HEK293 (cell line): ENCODE data around the gene SURF1.
A peak's percentile ranks its signal among the peaks of the same experiment; 100 is the strongest.

Source experiments
- CTCF ChIA-PET: fragments of 350-600 bp; formaldehyde crosslinking; extraction: SDS; loops from one replicate; lab custom pipeline; 2021; ENCODE audit warnings: antibody characterized with exemption; lab: Yijun Ruan, JAX
- POLR2A ChIA-PET: fragments of 300-600 bp; formaldehyde crosslinking; extraction: SDS; loops from one replicate; lab custom pipeline; 2020; ENCODE audit warnings: antibody characterized with exemption, inconsistent platforms; lab: Yijun Ruan, JAX
- H3K27ac ChIP-seq: fragments of 200-500 bp; sonication (Bioruptor generic); 2 replicates; pipeline ENCODE4 v1.5.1; 2014; ENCODE audit warnings: low read depth, low read length, control low read depth, inconsistent platforms; ENCODE audit errors: extremely low read depth
- H3K36me3 ChIP-seq, 2 experiments: fragments of 200-500 bp in 1 of 2; sonication (Bioruptor generic) in 1 of 2; 1 replicate in 1 of 2; 2 replicates in 1 of 2; pipeline ENCODE4 v1.5.1; 2014 to 2017; ENCODE audit warnings: inconsistent platforms in 2 of 2, low read length in 2 of 2; ENCODE audit not compliant: control insufficient read depth in 2 of 2, insufficient read depth in 1 of 2
- H3K4me1 ChIP-seq: fragments of 200-500 bp; sonication (Bioruptor generic); 2 replicates; pipeline ENCODE4 v1.5.1; 2014; ENCODE audit warnings: mild to moderate bottlenecking, low read length, inconsistent platforms; ENCODE audit not compliant: control insufficient read depth, insufficient read depth
- H3K4me3 ChIP-seq: 2 replicates; pipeline ENCODE4 v1.5.1; 2011; ENCODE audit warnings: low read depth, mild to moderate bottlenecking, control low read depth, low read length, moderate library complexity
- H3K9me3 ChIP-seq: fragments of 200-500 bp; sonication (Bioruptor generic); 2 replicates; pipeline ENCODE4 v1.5.1; 2014; ENCODE audit warnings: low read depth, low read length, inconsistent platforms; ENCODE audit not compliant: control insufficient read depth, insufficient read depth
- FEZF1 ChIP-seq: fragments of 450-650 bp; formaldehyde crosslinking; IDR thresholded peaks from 2 replicates; pipeline ENCODE4 v1.5.1; 2016; ENCODE audit warnings: missing biosample characterization, missing genetic modification characterization
- TRIM28 ChIP-seq: IDR thresholded peaks from 2 replicates; pipeline ENCODE4 v1.6.1; 2011; ENCODE audit warnings: low read length, control low read depth, borderline replicate concordance
- YY2 ChIP-seq: fragments of 450-650 bp; formaldehyde crosslinking; IDR thresholded peaks from 2 replicates; pipeline ENCODE4 v1.5.1; 2016; ENCODE audit warnings: missing biosample characterization, missing genetic modification characterization
- ZIC2 ChIP-seq: fragments of 450-650 bp; formaldehyde crosslinking; IDR thresholded peaks from 2 replicates; pipeline ENCODE4 v1.5.1; 2016; ENCODE audit warnings: missing biosample characterization, missing genetic modification characterization
- ZNF302 ChIP-seq: fragments of 450-650 bp; formaldehyde crosslinking; IDR thresholded peaks from 2 replicates; pipeline ENCODE4 v1.5.1; 2016; ENCODE audit warnings: missing biosample characterization, missing genetic modification characterization, low read depth
- ZNF416 ChIP-seq: fragments of 450-650 bp; formaldehyde crosslinking; IDR thresholded peaks from 2 replicates; pipeline ENCODE4 v1.5.1; 2016; ENCODE audit warnings: missing biosample characterization, missing genetic modification characterization
- ZNF558 ChIP-seq: fragments of 450-650 bp; formaldehyde crosslinking; IDR thresholded peaks from 2 replicates; pipeline ENCODE4 v1.5.1; 2016; ENCODE audit warnings: missing biosample characterization, missing genetic modification characterization
- ZNF560 ChIP-seq: fragments of 450-650 bp; formaldehyde crosslinking; IDR thresholded peaks from 2 replicates; pipeline ENCODE4 v1.5.1; 2017; ENCODE audit warnings: missing biosample characterization, missing genetic modification characterization, borderline replicate concordance
- ZNF561 ChIP-seq: fragments of 450-650 bp; IDR thresholded peaks from 2 replicates; pipeline ENCODE4 v1.5.1; 2018; ENCODE audit warnings: missing biosample characterization, missing genetic modification characterization, borderline replicate concordance
- ZNF654 ChIP-seq: fragments of 450-650 bp; formaldehyde crosslinking; IDR thresholded peaks from 2 replicates; pipeline ENCODE4 v1.5.1; 2016; ENCODE audit warnings: low read depth, missing biosample characterization, missing genetic modification characterization
- ZNF664 ChIP-seq: fragments of 450-650 bp; formaldehyde crosslinking; IDR thresholded peaks from 2 replicates; pipeline ENCODE4 v1.5.1; 2016; ENCODE audit warnings: missing biosample characterization, missing genetic modification characterization
- ZNF677 ChIP-seq: fragments of 450-650 bp; IDR thresholded peaks from 2 replicates; pipeline ENCODE4 v1.5.0; 2018; ENCODE audit warnings: missing biosample characterization, mild to moderate bottlenecking, missing genetic modification characterization, moderate library complexity
- ZNF792 ChIP-seq: fragments of 450-650 bp; formaldehyde crosslinking; IDR thresholded peaks from 2 replicates; pipeline ENCODE4 v1.5.1; 2016; ENCODE audit warnings: missing biosample characterization, missing genetic modification characterization
- TF ChIP-seq, protein P1 (sequence below): fragments of 450-650 bp; formaldehyde crosslinking; IDR thresholded peaks from 2 replicates; pipeline ENCODE4 v1.5.1; 2016; ENCODE audit warnings: missing biosample characterization, missing genetic modification characterization
- TF ChIP-seq, protein P2 (sequence below): fragments of 450-650 bp; formaldehyde crosslinking; IDR thresholded peaks from 2 replicates; pipeline ENCODE4 v1.5.1; 2016; ENCODE audit warnings: missing biosample characterization, missing genetic modification characterization
- TF ChIP-seq, protein P3 (sequence below): fragments of 450-650 bp; formaldehyde crosslinking; conservative IDR thresholded peaks from 2 replicates; pipeline ENCODE4 v1.5.1; 2016; ENCODE audit warnings: low read depth, missing biosample characterization, missing genetic modification characterization
- TF ChIP-seq, protein P4 (sequence below): fragments of 450-650 bp; formaldehyde crosslinking; IDR thresholded peaks from 2 replicates; pipeline ENCODE4 v1.5.1; 2016; ENCODE audit warnings: missing biosample characterization, missing genetic modification characterization

The SURF1 gene

DNA sequence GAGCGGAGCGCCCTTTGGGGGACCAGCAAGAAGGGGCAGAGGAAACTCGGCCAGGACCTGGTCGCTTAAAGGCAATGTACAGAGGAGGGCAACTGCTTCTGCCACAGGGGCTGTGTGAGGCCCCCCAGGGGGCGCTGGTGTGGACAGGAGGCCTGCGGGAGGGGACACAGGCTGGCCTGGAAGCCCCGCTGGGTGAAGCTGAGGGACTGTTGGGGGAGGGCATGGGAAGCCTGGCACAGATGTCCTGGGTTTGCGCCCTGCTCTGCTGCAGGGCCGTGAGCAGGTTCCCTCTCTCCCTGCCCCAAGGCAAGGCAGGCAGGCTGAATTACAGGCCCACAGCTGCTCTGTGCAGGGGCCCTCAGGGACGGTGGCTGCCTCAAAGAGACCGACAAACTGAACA is 13.7 kb downstream of the SURF1 start:
- no peak for TF ChIP-seq YY2
- peak; percentile 48 for TF ChIP-seq ZIC2 (tag by site-specific recombination)
- TF ChIP-seq, protein P1, sequence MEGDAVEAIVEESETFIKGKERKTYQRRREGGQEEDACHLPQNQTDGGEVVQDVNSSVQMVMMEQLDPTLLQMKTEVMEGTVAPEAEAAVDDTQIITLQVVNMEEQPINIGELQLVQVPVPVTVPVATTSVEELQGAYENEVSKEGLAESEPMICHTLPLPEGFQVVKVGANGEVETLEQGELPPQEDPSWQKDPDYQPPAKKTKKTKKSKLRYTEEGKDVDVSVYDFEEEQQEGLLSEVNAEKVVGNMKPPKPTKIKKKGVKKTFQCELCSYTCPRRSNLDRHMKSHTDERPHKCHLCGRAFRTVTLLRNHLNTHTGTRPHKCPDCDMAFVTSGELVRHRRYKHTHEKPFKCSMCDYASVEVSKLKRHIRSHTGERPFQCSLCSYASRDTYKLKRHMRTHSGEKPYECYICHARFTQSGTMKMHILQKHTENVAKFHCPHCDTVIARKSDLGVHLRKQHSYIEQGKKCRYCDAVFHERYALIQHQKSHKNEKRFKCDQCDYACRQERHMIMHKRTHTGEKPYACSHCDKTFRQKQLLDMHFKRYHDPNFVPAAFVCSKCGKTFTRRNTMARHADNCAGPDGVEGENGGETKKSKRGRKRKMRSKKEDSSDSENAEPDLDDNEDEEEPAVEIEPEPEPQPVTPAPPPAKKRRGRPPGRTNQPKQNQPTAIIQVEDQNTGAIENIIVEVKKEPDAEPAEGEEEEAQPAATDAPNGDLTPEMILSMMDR (tag by site-specific recombination) = peak; percentile 35; the same call in 1 of the 2 replicates
- TF ChIP-seq, all 188 proteins: peak for 2
- POLR2A ChIA-PET = interaction anchor here (1.0 to 2.0 kb wide), 5 partner anchors 9 to 312 kb away, joined by 3 to 12 read pairs (median 3); partner anchors contain the start of genes GTF3C5 and SURF1
- peaks cover 0 to 77% of the 10 kb centered on the region in 2 experiments; a peak in 1 of 3 replicates for H3K36me3 ChIP-seq

DNA sequence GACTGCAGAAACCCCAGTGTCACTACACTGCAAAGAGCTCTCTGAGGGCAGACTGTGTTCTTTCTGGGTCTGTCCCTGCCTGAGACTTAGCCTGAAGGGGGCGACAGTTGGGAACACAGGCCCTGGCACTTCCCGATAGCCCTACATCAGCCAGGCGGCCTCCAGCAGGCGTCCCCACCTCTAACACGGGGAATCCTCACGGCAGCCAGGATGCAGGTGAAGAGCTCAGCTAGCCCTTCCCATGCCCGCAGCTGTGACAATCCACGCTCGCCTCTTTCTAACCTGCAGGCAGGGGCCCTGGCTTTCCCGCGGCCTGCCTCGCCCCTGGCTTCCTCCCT is 14.2 kb downstream of the SURF1 start:
- Histone ChIP-seq H3K27ac (no peak overlapping the region), H3K36me3 (peaks cover 0 to 77% of the 10 kb centered on the region in 2 experiments; a peak in 1 of 3 replicates), H3K4me1 (no peaks in the 10 kb centered on the region), H3K4me3 (no peak overlapping the region), H3K9me3 (no peaks in the 10 kb centered on the region)
- TF ChIP-seq ZNF561 (tag by site-specific recombination) (0 out of 2 replicates have a peak, but pooled peaks have one; percentile 38), TRIM28 (no peak), ZNF677 (no peak)
- TF ChIP-seq, protein P2, sequence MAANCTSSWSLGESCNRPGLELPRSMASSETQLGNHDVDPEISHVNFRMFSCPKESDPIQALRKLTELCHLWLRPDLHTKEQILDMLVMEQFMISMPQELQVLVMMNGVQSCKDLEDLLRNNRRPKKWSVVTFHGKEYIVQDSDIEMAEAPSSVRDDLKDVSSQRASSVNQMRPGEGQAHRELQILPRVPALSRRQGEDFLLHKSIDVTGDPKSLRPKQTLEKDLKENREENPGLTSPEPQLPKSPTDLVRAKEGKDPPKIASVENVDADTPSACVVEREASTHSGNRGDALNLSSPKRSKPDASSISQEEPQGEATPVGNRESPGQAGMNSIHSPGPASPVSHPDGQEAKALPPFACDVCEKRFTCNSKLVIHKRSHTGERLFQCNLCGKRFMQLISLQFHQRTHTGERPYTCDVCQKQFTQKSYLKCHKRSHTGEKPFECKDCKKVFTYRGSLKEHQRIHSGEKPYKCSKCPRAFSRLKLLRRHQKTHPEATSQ (tag by site-specific recombination) = no peak
- TF ChIP-seq, protein P3, sequence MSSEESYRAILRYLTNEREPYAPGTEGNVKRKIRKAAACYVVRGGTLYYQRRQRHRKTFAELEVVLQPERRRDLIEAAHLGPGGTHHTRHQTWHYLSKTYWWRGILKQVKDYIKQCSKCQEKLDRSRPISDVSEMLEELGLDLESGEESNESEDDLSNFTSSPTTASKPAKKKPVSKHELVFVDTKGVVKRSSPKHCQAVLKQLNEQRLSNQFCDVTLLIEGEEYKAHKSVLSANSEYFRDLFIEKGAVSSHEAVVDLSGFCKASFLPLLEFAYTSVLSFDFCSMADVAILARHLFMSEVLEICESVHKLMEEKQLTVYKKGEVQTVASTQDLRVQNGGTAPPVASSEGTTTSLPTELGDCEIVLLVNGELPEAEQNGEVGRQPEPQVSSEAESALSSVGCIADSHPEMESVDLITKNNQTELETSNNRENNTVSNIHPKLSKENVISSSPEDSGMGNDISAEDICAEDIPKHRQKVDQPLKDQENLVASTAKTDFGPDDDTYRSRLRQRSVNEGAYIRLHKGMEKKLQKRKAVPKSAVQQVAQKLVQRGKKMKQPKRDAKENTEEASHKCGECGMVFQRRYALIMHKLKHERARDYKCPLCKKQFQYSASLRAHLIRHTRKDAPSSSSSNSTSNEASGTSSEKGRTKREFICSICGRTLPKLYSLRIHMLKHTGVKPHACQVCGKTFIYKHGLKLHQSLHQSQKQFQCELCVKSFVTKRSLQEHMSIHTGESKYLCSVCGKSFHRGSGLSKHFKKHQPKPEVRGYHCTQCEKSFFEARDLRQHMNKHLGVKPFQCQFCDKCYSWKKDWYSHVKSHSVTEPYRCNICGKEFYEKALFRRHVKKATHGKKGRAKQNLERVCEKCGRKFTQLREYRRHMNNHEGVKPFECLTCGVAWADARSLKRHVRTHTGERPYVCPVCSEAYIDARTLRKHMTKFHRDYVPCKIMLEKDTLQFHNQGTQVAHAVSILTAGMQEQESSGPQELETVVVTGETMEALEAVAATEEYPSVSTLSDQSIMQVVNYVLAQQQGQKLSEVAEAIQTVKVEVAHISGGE (tag by site-specific recombination) = no peak
- POLR2A ChIA-PET = interaction anchor here (1.0 to 2.0 kb wide), 3 partner anchors 10 to 312 kb away, joined by 3 to 12 read pairs (median 3); partner anchors contain the start of gene GTF3C5
- CTCF ChIA-PET = interaction anchor here (0.5 to 3.1 kb wide), 14 partner anchors 9 to 320 kb away, joined by 3 to 17 read pairs (median 4); partner anchors contain the start of gene CACFD1

More for the DNA sequence above, 13.7 kb downstream of the SURF1 start:
- Histone ChIP-seq H3K27ac (no peak overlapping the region), H3K4me3 (no peak overlapping the region), H3K9me3 (no peaks in the 10 kb centered on the region), H3K4me1 (no peaks in the 10 kb centered on the region)
- CTCF ChIA-PET = interaction anchor here (1.0 to 3.1 kb wide), 11 partner anchors 9 to 321 kb away, joined by 3 to 17 read pairs (median 5); partner anchors contain the start of gene CACFD1

DNA sequence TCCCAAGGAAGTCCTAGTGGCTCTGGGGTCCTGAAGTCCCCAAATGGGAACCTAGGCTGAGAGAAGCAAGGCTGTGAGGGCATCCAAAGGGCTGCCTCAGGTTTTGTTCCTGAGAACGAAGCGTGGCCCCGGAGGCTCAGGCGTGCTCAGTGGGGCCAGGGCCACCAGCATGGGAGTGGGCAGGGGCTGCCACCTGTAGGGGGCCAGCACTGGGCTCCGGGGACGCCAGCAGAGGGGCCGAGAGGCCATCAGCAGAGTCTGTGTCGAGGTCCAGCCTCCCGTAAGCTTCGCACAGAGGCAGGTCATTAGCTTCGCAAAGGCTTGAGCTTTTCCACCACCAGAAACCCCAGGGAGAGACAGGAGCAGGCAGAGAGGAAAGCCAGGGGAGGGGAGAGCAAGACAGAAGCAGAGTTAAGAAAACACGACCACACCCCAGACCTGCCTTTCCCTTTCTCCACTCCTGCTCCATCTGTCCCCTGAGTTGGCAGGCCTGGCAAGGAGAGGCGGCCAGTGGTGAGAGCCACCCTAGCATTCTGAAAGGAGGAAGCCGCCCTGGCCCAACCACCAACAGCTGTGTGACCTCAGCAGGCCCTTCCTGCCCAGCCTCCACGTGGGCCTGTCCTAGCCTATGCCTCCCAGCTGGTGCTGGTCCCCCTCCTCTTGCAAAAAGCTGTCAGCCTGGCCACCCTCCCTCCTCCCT is 14.8 kb downstream of the SURF1 start:
- CTCF ChIA-PET = interaction anchor here (0.5 to 3.1 kb wide), 14 partner anchors 10 to 320 kb away, joined by 3 to 17 read pairs (median 4); no protein-coding TSS in a partner anchor
- peaks cover 0 to 77% of the 10 kb centered on the region in 2 experiments; a peak in 1 of 3 replicates for H3K36me3 ChIP-seq
- TF ChIP-seq ZNF654 (tag by site-specific recombination) = no peak
- no peak for TF ChIP-seq ZNF416
- TF ChIP-seq ZNF560 (tag by site-specific recombination) = no peak
- no peak for TF ChIP-seq ZNF664 (tag by site-specific recombination)
- TF ChIP-seq, protein P4, sequence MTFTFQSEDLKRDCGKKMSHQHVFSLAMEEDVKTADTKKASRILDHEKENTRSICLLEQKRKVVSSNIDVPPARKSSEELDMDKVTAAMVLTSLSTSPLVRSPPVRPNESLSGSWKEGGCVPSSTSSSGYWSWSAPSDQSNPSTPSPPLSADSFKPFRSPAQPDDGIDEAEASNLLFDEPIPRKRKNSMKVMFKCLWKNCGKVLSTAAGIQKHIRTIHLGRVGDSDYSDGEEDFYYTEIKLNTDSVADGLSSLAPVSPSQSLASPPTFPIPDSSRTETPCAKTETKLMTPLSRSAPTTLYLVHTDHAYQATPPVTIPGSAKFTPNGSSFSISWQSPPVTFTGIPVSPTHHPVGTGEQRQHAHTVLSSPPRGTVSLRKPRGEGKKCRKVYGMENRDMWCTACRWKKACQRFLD (tag by site-specific recombination) = no peak
- no peak for TF ChIP-seq ZNF792 (tag by site-specific recombination)
- TF ChIP-seq ZNF302 (tag by site-specific recombination) = no peak
- TF ChIP-seq FEZF1 (tag by site-specific recombination) = no peak
- TF ChIP-seq ZNF558 (tag by site-specific recombination) = no peak

More for the DNA sequence above, 14.8 kb downstream of the SURF1 start:
- H3K27ac ChIP-seq = no peak overlapping the region
- H3K4me1 ChIP-seq = no peaks in the 10 kb centered on the region
- H3K9me3 ChIP-seq = no peaks in the 10 kb centered on the region
- H3K4me3 ChIP-seq = no peak overlapping the region
- POLR2A ChIA-PET = interaction anchor here (1.0 to 2.0 kb wide), 4 partner anchors 10 to 311 kb away, joined by 3 to 12 read pairs (median 4); partner anchors contain the start of genes GTF3C5, SURF1 and SURF2
